Right ventricle myocardium superior (tissue), 1 donor: ENCODE measurements around the gene ITGB3BP. TPM values are rescaled to one million over a fixed set of nuclear protein-coding genes. Genes with fewer than 3 reads are reported as not detected.

Experiments used
- total RNA-seq: library from RNA; stranded (reverse); fragmentation: NEBNext Ultra II Directional; extraction: Animal tissue kit (Norgen Biotek cat#: 25700); gene quantifications from one replicate; pipeline ENCODE4 v1.2.1, GENCODE V29; 2021
- donor health status: DM: no; HTN: yes; CAD: no; lungs with severe emphysema.

ITGB3BP gene
- total RNA-seq, 1 donor from 2014 or later = 8.4 TPM

Other genes starting within 250 kb of the ITGB3BP start
- gene FOXD3, start 200.7 kb downstream of the ITGB3BP start, total RNA-seq = 0.24 TPM
- 4.2 TPM for gene ALG6, start 155.6 kb downstream of the ITGB3BP start, total RNA-seq
- gene EFCAB7, start 300 bp upstream of the ITGB3BP start, total RNA-seq = 8.9 TPM
- gene PGM1, start 70.2 kb upstream of the ITGB3BP start, total RNA-seq = 283 TPM